ENCODE measurements around the gene OPRM1.

The OPRM1 gene

DNA sequence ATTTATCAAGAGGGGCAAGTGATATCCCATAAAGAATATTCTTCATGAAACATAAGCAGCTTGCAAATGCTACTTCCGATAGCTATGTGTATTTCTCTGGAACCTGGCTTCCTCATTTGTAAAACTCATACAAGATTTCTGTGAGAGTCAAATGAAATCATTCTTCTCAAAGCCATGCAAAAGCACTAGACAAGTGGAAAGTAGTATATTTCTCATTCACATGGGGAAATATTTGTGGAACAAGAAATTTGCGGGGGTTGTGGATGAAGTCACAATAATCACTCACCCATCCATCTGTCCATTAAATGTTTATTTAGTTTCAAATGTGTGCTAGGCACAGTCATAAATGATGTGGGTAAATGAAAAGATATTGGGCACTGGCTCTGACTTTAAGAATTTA lies 167.1 kb downstream of the OPRM1 start:
- DNase-seq (ENCODE audit: low read depth), result no peak

DNA sequence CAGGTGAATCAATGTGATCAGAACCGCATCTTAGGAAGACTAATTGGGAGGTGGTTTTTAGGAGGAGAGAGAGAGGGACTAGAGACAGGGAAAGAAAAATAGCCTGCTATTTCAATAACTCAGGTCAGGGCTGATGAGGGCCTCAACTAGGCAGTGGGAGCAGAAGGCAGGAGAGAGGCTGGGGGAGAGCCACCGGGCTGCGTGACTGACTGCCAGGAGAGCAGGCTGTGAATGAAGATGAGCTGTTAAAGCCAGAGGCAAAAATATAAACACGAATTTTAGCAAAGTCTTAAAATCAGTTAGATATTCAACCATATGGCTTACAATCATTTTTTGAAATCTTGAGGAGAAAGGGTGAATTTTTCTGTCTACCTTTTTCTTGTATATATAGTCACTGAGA lies 168.0 kb downstream of the OPRM1 start:
- DNase-seq (ENCODE audit: low read depth), result no peak

GRCh38 chr6:154209555-154209954 lies 170.5 kb downstream of the OPRM1 start:
- no peak for DNase-seq (ENCODE audit: low read depth)

DNA sequence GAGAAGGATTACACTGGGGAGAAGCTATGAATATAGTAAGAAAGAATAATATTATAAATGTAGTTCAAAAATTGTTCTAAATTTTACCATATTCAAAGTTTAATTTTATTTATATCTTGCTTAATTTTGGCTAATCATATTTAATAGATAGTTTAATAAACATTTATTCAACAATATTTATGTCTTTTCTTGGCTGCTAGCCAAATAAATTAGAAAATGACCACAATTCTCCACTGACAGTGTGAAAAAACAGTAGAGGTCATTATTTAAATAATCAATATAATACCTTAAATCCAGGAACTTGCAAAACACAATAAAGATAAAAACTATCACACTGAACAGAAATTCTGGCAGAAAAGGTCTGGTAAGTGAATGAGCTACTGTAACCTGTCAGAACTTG lies 171.6 kb downstream of the OPRM1 start:
- DNase-seq (ENCODE audit: low read depth), result no peak

DNA sequence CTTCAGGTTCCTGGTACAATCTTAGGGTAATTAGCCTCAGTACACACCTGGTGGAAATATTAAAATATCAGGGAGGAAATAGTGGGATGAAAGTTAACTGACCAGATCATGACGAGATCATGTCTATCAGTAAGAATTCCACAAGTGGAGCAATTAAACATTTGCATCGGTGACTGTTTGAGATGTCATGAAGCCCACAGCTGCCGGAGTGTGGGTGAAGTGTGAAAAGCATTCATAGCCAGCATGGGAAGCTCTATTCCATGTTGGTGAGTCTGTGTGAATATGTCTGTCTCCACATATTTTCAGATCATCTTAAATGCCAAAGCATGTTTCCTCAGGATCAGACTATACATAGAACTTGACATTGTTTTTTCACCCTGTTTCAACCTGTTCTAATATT lies 174.7 kb downstream of the OPRM1 start:
- DNase-seq (ENCODE audit: low read depth), result no peak

DNA sequence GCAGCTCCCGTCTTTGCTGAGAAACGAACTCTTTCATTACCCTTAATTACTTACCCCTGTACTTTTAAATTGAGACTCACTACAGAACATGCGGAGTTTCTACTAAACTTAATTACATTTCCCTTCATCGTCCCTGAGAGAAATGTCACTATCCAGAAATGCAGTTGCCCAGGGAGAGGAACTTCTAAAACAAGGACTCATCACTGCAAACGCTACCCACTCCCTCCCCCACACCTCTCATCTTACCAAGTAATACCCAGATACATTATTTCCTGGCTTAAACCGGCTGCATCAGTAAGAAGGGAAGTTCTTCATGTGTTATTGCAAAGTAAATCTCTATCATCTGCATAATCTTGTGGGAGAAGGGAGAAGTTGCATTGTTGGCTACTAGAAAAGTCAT lies 179.3 kb downstream of the OPRM1 start:
- DNase-seq (ENCODE audit: low read depth), result no peak

- no peak for DNase-seq (ENCODE audit: low read depth)
Measured at GRCh38 chr6:154218787-154219186, 179.7 kb downstream of the OPRM1 start.

- DNase-seq (ENCODE audit: low read depth), result no peak
Measured at GRCh38 chr6:154219250-154219649, 180.2 kb downstream of the OPRM1 start.

DNA sequence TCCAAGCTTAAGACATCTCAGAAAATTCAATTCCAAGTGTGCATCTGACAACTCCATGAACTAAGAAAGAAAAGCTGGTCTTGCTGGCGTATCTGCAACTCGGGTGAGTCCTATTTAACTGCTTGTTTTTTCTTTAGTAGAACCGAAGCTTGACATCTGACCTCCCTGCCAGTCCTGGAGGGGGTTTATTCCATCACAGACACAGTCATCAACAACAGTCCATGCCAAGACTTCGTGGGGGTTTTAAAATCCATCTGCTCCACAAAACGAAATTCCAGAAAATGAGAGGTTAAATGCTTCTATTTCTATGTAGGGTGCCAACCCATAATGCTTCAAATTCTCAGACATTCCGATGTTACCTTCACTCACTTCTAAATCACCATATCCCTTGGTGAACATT lies 183.7 kb downstream of the OPRM1 start:
- DNase-seq (ENCODE audit: low read depth), result no peak

DNA sequence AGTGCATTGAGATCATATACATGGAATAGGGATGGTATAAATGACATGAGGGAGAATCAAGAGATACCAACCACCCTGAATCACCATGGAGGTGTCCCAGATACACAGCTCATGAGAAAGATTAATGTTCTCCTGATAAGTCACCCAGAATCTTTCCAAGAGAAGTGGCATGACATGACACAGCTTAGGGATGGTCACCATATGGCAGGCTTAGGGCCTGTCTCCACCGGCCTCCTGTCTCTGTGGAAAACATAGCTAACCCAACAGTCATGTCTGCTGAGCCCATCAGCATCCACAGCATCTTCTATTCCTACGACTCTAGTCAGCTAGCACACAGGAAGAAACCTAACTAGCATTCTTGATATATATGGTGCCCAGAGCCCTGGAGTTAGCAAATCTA lies 184.3 kb downstream of the OPRM1 start:
- DNase-seq (ENCODE audit: low read depth), result no peak

DNA sequence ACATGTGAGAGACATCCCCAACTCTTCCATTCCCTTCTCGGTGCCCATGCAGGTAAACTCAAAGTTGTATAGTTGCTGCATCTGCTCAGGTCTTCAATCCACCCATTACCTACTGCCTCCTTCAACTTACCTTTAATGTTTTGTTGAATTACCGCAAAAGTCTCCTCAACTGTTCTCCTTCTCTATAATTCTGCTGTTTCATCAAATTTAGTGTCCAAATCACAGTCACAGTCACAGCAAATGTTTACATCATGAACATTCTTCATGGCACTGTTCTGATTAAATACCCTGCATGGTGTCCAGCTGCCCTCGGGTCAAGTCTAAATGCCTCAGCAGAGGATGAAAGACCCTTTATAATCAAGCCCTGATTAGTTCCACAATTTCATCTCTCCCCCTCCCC lies 187.4 kb downstream of the OPRM1 start:
- DNase-seq (ENCODE audit: low read depth), result no peak

DNA sequence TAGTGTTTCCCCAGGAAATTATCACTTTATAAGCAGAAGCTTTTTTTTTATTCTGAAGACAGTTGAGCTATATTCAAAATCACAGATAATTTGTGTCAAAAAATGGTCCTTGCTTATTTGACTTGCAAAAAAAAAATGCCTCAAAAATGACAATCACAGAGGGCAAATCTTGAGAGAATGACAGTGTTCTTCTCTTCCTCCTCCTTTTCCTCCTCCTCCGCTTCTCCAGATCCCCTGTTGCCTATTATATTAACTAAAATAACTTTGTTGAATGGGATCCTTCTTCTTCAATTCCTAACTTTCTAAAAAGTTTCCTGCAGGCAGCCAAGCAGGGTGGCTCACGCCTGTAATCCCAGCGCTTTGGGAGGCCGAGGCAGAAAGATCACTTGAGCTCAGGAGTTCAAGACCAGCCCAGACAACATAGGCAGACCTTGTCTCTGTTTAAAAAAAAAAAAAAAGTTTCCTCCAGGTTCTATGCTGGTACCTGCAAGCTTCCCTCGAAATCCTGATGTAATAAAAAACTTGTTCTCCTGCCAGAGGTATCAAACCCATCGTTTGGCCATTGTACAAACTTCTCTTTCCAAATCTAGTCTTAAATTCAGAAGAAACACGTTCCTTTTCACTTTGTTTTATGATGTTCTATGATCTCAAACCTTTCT lies 189.0 kb downstream of the OPRM1 start:
- no peak for DNase-seq (ENCODE audit: low read depth)

DNA sequence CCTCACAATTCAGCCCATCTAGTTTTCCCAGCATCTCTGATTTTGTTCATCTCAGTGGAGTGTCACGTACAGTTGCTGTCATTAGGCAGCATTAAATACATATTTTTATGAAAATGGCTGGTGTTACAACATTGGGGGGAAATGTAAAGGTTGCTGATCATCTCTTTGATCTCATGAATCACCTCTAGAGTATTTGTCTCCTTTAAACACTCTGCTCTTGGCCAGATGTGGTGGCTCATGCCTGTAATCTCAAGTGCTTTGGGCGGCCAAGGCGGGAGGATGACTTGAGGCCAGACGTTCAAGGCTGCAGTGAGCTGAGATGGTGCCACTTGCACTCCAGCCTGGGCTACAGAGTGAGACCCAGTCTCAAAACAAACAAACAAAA lies 189.5 kb downstream of the OPRM1 start:
- DNase-seq (ENCODE audit: low read depth), result no peak

- DNase-seq (ENCODE audit: low read depth), result no peak
Measured at GRCh38 chr6:154229786-154230185, 190.7 kb downstream of the OPRM1 start.

DNA sequence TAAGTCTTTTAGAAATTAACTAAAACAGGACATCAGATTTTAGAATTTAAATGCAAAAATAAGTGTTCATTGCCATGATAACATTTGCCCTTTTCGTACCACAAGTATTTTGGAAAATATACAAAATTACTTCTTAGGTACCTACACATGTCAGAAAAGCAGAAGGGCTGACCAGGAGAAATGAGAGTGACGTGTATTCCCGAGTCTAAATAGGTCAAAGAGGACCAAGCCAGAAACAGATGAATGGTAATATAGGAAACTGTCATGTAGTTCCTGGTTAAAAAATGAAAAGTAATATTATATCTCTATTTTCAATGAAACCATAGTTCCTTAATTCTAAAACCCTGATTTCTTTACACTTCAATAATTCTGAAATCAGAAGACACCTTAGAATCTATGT lies 191.4 kb downstream of the OPRM1 start:
- DNase-seq (ENCODE audit: low read depth), result no peak

GRCh38 chr6:154230910-154231595 lies 192.0 kb downstream of the OPRM1 start:
- DNase-seq (ENCODE audit: low read depth), result no peak

GRCh38 chr6:154232013-154232910 lies 193.2 kb downstream of the OPRM1 start:
- no peak for DNase-seq (ENCODE audit: low read depth)

DNA sequence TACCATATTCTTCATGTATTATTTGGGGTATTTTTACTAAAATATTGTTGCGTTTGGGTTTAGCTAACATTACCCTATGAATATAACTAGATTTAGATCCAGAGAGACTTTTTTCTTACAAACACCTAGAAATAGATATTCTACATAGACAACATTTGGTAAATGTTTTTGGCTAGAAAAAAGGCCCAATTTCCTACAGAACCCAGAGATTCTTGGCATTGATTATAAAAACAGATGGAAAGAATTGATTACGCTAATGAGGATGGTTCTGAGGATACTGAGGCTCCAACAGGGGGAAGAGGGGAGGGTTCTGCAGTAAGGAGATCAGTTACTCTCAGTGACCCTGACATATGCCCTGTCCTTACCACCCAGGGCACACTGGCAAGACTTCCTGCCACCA lies 194.3 kb downstream of the OPRM1 start:
- DNase-seq (ENCODE audit: low read depth), result no peak

DNA sequence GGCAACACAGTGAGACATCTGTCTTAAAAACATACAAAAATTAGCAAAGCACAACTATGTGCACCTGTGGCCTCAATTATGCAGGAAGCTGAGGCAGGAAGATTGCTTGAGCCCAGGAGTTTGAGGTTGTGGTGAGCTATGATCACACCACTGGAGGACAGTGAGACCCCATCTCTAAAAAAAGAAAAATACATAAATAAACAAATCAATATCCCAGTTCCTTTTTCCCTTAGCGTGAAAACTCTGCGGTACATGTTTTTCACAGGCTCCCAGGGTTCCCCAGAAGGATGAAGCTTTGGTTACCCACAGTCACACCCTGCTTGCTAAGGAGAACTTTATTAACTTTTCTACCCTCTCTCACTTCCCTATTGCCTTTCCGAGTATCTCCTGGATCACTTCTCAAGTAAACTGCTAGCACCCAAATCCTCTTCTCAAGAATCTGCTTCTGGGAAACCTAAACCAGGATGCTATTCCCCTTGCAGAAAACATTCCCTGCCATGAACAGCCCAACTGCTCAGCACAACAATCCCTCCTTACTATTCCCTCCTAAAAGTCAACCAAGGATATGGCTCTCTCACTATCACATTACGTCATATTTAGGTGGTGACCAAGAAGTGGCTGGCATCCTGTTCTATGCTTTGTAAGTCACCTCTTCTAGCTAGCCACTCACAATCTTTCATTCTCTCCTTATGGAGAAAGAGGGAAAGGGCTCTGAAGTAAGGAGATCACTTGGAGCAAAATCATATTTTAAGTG lies 195.2 kb downstream of the OPRM1 start:
- DNase-seq (ENCODE audit: low read depth), result no peak

GRCh38 chr6:154236646-154237301 lies 197.7 kb downstream of the OPRM1 start:
- no peak for DNase-seq (ENCODE audit: low read depth)

DNA sequence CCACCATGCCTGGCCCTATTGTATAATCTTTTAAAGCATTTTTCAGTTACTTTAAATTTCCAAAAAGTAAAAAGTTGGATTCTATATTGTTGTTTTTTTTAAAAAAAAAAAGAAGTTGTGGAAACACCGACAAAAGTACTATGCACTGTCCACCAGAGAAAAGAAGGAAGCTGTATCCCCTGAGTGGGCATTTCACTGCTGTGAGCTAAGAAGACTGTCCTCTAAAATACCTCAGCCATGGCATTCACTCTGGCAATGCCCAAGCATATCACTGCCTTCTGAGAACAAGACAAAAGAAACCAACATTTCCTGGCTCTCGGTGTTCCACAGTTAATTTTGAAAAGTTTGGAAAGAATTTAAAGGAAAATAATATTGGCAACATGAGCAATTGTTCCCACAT lies 199.8 kb downstream of the OPRM1 start:
- no peak for DNase-seq (ENCODE audit: low read depth)

DNA sequence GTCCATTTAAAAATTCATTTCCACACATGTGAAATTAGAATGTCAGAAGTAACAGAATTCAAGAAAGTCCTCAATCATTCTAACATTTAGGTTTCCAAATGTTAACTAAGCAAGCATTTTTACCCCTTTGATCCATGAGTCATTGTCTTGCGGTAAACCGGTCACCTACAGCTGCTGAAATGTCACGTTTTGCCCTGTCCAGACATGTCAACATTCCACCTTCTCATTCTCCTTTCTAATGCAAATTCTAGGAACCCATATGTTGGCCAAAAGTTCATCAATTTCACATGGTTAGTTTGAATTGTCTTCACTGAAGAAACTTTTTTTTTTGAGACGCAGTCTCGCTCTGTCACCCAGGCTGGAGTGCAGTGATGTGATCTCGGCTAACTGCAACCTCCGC lies 200.4 kb downstream of the OPRM1 start:
- DNase-seq (ENCODE audit: low read depth), result no peak

Data from non-pigmented ciliary epithelial cell (primary cell).